ENCODE results near the gene KIF9.
"Not testable (repeated sequence)": the region's sequence is repeated elsewhere in the genome, so short reads cannot be mapped to it uniquely, and the experiment has no call there.

Gene KIF9

GRCh38 chr3:47280519-47280918 is 2.1 kb downstream of the KIF9 start:
- Mint-ChIP-seq H3K36me3 (ENCODE audit: low read depth) (peaks cover 33% of the 10 kb centered on the region), H3K9me3 (no peaks in the 10 kb centered on the region), H3K4me3 (no peak overlapping the region), H3K27me3 (no peaks in the 10 kb centered on the region), H3K4me1 (ENCODE audit: low read depth) (peaks cover 33% of the 10 kb centered on the region), H3K27ac (no peak overlapping the region)
- DNase-seq, result no peak

DNA sequence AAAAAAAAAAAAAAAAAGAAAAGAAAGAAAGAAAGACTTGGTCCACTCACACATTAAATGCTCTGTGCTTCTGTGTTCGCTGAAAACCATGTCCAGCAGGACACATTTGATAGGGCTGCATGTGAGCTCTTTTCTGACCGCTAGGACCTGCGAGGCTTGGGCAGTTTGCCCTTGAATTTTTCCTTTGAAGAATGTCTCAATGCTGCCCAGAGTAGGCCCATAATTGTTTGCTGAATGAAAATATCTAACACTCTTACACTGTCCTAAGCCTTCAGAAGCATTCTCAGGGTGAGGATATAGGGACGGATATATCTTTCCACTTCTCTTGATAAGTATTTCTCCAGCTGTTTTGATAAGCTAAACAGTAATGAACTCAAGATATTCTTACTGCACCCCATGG is 6.0 kb downstream of the KIF9 start:
- no peak overlapping the region for H3K4me3 Mint-ChIP-seq
- no peak overlapping the region for H3K27ac Mint-ChIP-seq
- peaks cover 10% of the 10 kb centered on the region for H3K4me1 Mint-ChIP-seq (ENCODE audit: low read depth)
- no peak for DNase-seq
- no peaks in the 10 kb centered on the region for H3K9me3 Mint-ChIP-seq
- H3K36me3 Mint-ChIP-seq (ENCODE audit: low read depth), result peaks cover 5% of the 10 kb centered on the region
- H3K27me3 Mint-ChIP-seq, result no peaks in the 10 kb centered on the region

DNA sequence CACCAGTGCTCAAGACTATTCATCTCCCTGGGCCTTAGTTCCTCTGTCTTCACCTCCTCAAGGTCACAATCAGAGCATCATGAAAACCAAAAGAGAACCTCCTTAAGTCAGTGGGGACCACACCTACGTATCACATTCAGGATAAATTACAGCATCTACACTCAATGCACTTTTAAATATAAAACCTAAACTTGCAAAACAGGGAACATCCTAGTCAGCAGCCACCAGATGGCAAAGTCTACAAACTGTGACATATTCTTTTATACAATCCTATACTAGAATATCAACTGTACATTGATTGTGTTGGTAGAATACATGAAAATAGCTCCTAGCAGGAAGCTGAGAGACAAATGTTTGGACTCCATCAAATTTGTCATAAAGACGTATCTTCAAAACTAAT is 7.9 kb downstream of the KIF9 start:
- no peaks in the 10 kb centered on the region for H3K27me3 Mint-ChIP-seq
- peaks cover 5% of the 10 kb centered on the region for H3K36me3 Mint-ChIP-seq (ENCODE audit: low read depth)
- no peak overlapping the region for H3K4me3 Mint-ChIP-seq
- DNase-seq, result no peak
- no peaks in the 10 kb centered on the region for H3K9me3 Mint-ChIP-seq
- H3K27ac Mint-ChIP-seq, result no peak overlapping the region
- no peaks in the 10 kb centered on the region for H3K4me1 Mint-ChIP-seq (ENCODE audit: low read depth)

DNA sequence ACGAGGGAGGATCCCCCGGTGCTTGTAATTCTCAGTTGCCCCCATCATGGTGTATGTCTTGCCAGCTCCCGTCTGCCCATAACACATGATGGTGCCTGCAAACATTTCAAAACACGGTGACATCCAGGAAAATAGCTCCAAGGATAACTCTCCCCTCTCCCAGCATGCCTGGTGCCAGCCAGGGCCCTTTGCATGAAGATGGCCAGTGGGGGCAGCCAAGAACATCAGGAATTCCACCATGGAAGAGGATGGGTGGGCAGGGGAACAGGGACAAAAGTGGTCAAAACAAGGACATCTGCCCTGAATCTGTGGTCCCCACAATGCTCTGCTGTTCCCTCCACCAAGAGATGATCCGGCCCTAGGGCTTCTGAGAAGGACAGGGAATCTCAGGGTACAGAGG is 9.0 kb downstream of the KIF9 start:
- no peak for DNase-seq
- Mint-ChIP-seq H3K36me3 (ENCODE audit: low read depth) (peaks cover 5% of the 10 kb centered on the region), H3K4me3 (no peak overlapping the region), H3K27ac (no peak overlapping the region), H3K27me3 (no peaks in the 10 kb centered on the region), H3K4me1 (ENCODE audit: low read depth) (no peaks in the 10 kb centered on the region), H3K9me3 (no peaks in the 10 kb centered on the region)

DNA sequence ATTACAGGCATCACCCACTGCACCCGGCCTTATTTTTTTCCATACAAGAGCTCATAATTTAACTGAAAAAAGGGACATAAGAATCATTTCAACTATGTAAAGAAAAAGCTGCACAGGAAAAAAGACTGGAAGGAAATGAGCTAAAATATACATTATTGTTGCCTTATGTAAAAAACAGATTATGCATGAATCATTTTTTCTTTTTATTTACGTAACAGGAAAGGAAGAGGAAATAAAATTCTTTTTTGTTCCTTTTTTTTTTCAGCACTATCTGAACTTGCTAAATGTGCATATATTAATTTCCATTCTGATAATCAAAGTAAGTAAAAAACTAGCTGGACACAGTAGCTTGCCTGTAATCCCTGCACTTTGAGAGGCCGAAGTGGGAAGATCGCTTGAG is 12.1 kb downstream of the KIF9 start:
- H3K4me3 Mint-ChIP-seq, result no peak overlapping the region
- H3K36me3 Mint-ChIP-seq (ENCODE audit: low read depth), result peaks cover 3% of the 10 kb centered on the region
- no peak overlapping the region for H3K27ac Mint-ChIP-seq
- no peaks in the 10 kb centered on the region for H3K9me3 Mint-ChIP-seq
- H3K27me3 Mint-ChIP-seq, result no peaks in the 10 kb centered on the region
- peaks cover 11% of the 10 kb centered on the region for H3K4me1 Mint-ChIP-seq (ENCODE audit: low read depth)
- no peak for DNase-seq

DNA sequence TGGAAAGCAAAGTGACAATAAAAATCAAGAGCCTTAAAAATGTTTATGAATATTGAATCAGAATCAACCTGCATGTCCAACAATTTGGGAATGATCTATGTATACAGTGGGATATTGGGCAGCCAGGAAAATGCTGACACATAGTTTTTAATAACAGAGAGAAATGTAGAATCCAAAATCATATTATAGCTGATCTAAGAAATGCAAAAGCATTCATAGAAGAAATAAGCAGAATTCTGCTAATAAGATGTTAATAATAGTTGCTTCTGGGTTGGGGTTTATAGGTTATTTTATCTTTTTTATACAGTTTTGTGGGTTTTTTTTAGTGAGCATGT is 15.1 kb downstream of the KIF9 start:
- Mint-ChIP-seq H3K27ac (no peak overlapping the region), H3K4me1 (ENCODE audit: low read depth) (peaks cover 11% of the 10 kb centered on the region), H3K9me3 (no peaks in the 10 kb centered on the region), H3K4me3 (no peak overlapping the region), H3K36me3 (ENCODE audit: low read depth) (no peaks in the 10 kb centered on the region), H3K27me3 (no peaks in the 10 kb centered on the region)
- no peak for DNase-seq

- no peak overlapping the region for H3K27ac Mint-ChIP-seq
These were observed 15.7 kb downstream of the KIF9 start for GRCh38 chr3:47266709-47267489.

DNA sequence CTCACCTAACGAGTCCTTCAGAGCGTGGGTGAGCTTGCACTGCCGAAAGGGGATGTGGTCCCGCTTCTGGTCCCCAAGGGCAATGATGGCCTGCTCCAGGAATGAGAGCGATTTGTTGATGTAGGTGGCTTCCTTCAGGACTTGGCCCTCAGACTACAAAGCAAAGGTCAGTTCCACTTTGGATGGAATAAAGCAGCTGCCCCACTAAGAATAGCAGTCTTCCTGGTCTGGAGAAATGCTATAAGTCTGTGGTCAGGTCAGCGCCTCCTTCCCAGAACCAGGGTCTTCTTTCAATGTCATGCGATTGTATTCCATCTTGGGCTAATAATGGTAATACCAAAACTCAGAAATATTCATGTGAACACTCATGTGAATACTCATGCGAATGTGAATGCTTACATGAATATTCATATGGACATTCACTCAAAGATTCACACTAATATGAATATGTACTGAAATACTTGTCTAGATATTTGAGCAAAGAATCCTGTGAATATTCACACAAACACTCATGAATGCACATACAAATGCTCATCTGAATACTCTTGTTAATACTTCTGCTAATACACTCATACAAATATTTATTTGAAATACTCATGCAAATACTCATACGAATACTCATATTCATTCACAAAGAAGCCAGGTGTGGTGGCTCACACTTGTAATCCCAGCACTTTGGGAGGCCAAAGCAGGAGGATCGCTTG is 16.7 kb downstream of the KIF9 start:
- Mint-ChIP-seq H3K27me3 (no peaks in the 10 kb centered on the region), H3K4me3 (no peak overlapping the region), H3K9me3 (no peaks in the 10 kb centered on the region), H3K36me3 (ENCODE audit: low read depth) (no peaks in the 10 kb centered on the region), H3K27ac (no peak overlapping the region), H3K4me1 (ENCODE audit: low read depth) (peaks cover 11% of the 10 kb centered on the region)
- DNase-seq, result no peak

More at GRCh38 chr3:47266709-47267489, 15.7 kb downstream of the KIF9 start:
- Mint-ChIP-seq H3K27me3 (no peaks in the 10 kb centered on the region), H3K4me1 (ENCODE audit: low read depth) (peaks cover 11% of the 10 kb centered on the region), H3K4me3 (no peak overlapping the region), H3K9me3 (no peaks in the 10 kb centered on the region), H3K36me3 (ENCODE audit: low read depth) (no peaks in the 10 kb centered on the region)
- peak; percentile 46 for DNase-seq

GRCh38 chr3:47265008-47265407 is 17.6 kb downstream of the KIF9 start:
- H3K4me3 Mint-ChIP-seq, result no peak overlapping the region
- no peak overlapping the region for H3K27ac Mint-ChIP-seq
- H3K4me1 Mint-ChIP-seq (ENCODE audit: low read depth), result peaks cover 11% of the 10 kb centered on the region
- DNase-seq, result no peak
- H3K9me3 Mint-ChIP-seq, result no peaks in the 10 kb centered on the region
- no peaks in the 10 kb centered on the region for H3K36me3 Mint-ChIP-seq (ENCODE audit: low read depth)
- H3K27me3 Mint-ChIP-seq, result no peaks in the 10 kb centered on the region

GRCh38 chr3:47261301-47261700 is 21.3 kb downstream of the KIF9 start:
- Mint-ChIP-seq H3K9me3 (no peaks in the 10 kb centered on the region), H3K36me3 (ENCODE audit: low read depth) (no peaks in the 10 kb centered on the region), H3K27ac (no peak overlapping the region), H3K27me3 (no peaks in the 10 kb centered on the region), H3K4me3 (no peak overlapping the region), H3K4me1 (ENCODE audit: low read depth) (no peaks in the 10 kb centered on the region)
- no peak for DNase-seq

GRCh38 chr3:47260605-47261004 is 22.0 kb downstream of the KIF9 start:
- Mint-ChIP-seq H3K4me3 (no peak overlapping the region), H3K4me1 (ENCODE audit: low read depth) (no peaks in the 10 kb centered on the region), H3K9me3 (no peaks in the 10 kb centered on the region), H3K27me3 (no peaks in the 10 kb centered on the region), H3K36me3 (ENCODE audit: low read depth) (no peaks in the 10 kb centered on the region), H3K27ac (no peak overlapping the region)
- DNase-seq, result no peak

- no peak overlapping the region for H3K4me3 Mint-ChIP-seq
- no peaks in the 10 kb centered on the region for H3K27me3 Mint-ChIP-seq
- no peaks in the 10 kb centered on the region for H3K9me3 Mint-ChIP-seq
- no peaks in the 10 kb centered on the region for H3K4me1 Mint-ChIP-seq (ENCODE audit: low read depth)
- DNase-seq, result no peak
- no peaks in the 10 kb centered on the region for H3K36me3 Mint-ChIP-seq (ENCODE audit: low read depth)
- no peak overlapping the region for H3K27ac Mint-ChIP-seq
These were observed 23.5 kb downstream of the KIF9 start for GRCh38 chr3:47259114-47259513.

DNA sequence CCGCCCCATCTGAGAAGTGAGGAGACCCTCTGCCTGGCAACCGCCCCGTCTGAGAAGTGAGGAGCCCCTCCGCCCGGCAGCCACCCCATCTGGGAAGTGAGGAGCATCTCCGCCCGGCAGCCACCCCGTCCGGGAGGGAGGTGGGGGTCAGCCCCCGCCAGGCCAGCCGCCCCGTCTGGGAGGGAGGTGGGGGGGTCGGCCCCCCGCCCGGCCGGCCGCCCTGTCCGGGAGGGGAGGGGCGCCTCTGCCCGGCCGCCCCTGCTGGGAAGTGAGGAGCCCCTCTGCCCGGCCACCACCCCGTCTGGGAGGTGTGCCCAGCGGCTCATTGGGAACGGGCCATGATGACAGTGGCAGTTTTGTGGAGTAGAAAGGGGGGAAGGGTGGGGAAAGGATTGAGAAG is 26.3 kb downstream of the KIF9 start:
- H3K4me1 Mint-ChIP-seq (ENCODE audit: low read depth); H3K36me3 Mint-ChIP-seq (ENCODE audit: low read depth); H3K4me3 Mint-ChIP-seq; H3K27me3 Mint-ChIP-seq; DNase-seq; H3K9me3 Mint-ChIP-seq; H3K27ac Mint-ChIP-seq: not testable (repeated sequence)

- Mint-ChIP-seq H3K27ac (no peak overlapping the region), H3K4me3 (no peak overlapping the region), H3K36me3 (ENCODE audit: low read depth) (no peaks in the 10 kb centered on the region), H3K9me3 (no peaks in the 10 kb centered on the region), H3K4me1 (ENCODE audit: low read depth) (no peaks in the 10 kb centered on the region), H3K27me3 (no peaks in the 10 kb centered on the region)
- DNase-seq, result no peak
These were observed 30.9 kb downstream of the KIF9 start for GRCh38 chr3:47251689-47252088.

- H3K9me3 Mint-ChIP-seq; H3K27ac Mint-ChIP-seq; H3K4me1 Mint-ChIP-seq (ENCODE audit: low read depth); H3K4me3 Mint-ChIP-seq; H3K36me3 Mint-ChIP-seq (ENCODE audit: low read depth); H3K27me3 Mint-ChIP-seq; DNase-seq: not testable (repeated sequence)
These were observed 31.5 kb downstream of the KIF9 start for GRCh38 chr3:47251085-47251484.

Data from activated T-cell treated with anti-CD3 and anti-CD28 coated beads, Interleukin-2, amount 50 U/mL, for 24 hours (primary cell).